Umbilical cord (tissue), 2 donors: ENCODE results near the gene POLR2E. TPM values are rescaled to one million over a fixed set of nuclear protein-coding genes. Genes with fewer than 3 reads are reported as not detected.

ENCODE experiments used
- DNase-seq: peaks from one replicate; pipeline ENCODE4 v3.0.0-alpha.2; 2015; ENCODE audit warnings: low spot score
- total RNA-seq: library from RNA; depleted of rRNA; stranded (reverse); fragments of >200 nt; gene quantifications from one replicate; pipeline ENCODE4 v1.2.3, GENCODE V29; 2014; ENCODE audit warnings: low replicate concordance; ENCODE audit not compliant: insufficient read depth

Gene POLR2E
- total RNA-seq, 1 donor from 2014 or later: 42.6 TPM

DNA sequence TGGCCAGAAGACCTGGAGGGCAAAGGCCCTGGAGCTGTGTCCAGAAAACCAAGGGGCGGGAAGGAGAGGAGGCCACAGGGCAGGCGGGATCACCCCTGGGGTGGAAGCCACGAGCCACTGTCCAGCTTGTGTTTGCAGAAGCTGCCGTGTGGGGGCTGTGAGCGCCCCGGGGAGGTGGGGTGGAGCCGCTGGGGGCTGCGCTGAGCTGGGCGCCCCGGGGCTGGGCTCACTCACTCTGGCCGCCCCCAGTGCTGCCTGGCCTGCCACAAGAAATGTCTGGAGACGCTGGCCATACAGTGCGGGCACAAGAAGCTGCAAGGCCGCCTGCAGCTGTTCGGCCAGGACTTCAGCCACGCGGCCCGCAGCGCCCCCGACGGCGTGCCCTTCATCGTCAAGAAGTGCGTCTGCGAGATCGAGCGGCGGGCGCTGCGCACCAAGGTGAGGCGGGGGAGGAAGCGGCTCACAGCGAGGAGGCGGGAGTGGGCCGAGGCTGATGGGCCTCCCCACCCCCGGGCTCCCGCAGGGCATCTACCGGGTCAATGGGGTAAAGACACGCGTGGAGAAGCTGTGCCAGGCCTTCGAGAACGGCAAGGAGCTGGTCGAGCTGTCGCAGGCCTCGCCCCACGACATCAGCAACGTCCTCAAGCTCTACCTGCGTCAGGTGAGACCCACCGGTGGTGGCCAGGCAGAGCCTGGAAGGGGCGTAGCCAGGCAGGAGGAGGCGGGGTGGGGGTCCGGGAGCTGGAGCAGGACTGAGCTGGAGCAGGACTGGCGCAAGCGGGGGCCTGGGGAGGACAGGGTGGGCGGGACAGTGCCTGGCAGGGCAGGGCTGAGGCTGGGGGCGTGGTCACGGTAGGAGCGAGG, 13.6 kb downstream of the POLR2E start:
- DNase-seq: no peak

DNA sequence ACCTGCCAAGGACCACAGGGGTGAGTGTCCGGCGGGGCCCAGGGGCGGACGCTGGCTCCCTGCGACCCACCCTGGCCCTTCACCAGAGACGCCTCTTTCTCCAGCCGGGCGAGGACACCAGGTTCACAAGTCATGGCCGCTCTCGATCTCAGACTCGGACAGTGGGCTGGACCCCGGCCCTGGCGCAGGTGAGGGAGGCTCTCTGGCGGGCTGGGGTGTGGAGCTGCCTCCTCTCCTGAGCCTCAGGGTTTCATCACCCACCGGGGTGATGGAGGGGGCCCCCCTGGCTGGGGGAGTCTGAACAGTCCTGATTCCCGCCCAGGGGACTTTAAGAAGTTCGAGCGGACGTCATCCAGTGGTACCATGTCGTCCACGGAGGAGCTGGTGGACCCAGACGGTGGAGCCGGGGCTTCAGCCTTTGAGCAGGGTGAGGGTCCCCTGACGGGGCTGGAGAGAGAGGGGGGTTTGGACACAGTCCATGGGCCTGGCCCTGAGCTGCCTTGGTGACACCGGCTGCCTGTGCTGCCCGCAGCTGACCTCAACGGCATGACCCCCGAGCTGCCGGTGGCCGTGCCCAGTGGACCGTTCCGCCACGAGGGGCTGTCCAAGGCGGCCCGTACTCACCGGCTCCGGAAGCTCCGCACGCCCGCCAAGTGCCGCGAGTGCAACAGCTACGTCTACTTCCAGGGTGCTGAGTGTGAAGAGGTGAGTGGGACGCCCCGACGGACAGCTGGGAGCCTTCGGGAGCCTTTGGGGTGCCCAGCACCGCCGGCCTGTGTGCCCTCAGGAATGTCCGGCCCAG, 14.6 kb downstream of the POLR2E start:
- no peak for DNase-seq

DNA sequence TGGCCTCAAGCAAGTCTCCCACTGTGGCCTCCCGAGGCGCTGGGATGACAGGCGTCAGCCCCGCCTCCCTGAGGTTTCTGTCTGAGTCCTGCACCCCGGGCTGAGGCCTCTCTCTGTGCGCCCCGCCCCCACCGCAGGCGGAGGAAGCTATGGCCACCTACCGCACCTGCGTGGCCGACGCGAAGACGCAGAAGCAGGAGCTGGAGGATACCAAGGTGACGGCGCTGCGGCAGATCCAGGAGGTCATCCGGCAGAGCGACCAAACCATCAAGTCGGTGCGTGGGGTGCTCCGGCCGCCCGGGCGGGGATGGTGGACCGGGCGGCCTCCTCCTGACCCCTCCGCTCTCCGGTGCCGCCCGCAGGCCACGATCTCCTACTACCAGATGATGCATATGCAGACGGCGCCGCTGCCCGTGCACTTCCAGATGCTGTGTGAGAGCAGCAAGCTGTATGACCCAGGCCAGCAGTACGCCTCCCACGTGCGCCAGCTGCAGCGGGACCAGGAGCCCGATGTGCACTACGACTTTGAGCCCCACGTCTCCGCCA, 15.5 kb downstream of the POLR2E start:
- DNase-seq: no peak

DNA sequence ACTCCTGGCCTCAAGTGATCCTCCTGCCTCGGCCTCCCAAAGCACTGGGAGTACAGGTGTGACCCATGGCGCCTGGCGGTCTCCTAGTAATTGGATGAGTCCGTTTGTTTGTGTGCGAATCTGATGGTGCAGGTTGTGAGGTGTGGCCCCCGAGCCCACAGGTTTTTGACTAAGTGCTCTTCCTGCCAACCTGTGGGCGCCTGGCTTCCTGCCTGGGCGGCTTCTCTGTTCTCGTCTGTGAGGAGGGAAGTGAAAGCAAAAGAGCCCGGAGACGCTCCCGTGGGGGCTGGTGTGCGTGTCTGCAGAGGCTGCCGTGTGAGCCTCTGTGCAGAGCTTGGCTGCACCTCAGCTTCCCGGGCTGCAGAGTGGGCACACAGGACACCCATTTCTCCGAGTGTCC, 18.2 kb downstream of the POLR2E start:
- DNase-seq: no peak

DNA sequence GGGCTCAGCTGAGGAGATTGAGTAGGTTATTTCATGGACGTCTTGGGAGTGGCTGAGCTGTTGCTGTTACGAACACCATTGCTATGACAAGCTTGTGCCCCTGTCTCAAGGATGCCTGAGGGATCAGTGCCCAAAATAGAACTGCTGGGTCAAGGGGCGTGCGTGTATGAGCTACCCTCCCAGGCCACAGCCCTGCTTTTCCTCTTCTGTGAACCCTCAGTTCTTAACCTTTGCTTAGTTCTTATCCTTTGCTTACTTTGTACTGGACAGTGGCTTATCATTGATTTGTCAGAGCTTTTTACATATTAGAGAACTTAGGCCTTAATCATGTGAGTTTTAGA, 19.2 kb downstream of the POLR2E start:
- no peak for DNase-seq

DNA sequence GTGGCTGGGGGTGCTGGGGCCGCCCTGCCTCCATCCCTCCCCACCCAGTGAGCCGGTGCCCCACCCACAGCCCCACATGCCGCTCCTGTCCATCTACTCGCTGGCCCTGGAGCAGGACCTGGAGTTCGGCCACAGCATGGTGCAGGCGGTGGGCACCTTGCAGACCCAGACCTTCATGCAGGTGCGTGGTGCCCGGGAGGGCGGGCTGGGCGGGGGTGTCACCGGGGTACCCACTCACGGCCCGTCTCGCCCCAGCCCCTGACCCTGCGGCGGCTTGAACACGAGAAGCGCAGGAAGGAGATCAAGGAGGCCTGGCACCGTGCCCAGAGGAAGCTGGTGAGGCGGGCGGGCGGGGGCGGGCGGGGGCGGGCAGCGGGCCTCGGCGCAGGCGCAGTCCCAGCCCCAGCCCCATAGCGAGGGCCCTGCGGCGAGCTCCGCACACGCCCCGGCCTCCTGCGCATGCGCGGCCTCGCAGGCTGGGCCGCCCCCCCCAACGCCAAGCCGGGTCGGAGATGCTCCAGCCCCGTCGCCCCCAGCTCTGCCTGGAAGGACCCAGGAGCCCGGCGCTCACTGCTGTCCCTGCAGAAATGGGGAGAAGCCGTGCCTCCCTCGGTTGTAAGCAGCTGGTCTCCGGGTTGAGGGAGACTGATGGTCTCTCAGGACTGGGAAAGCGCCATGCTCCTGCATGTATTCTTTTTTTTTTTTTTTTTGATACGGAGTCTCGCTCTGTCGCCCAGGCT, 20.5 kb downstream of the POLR2E start:
- no peak for DNase-seq

DNA sequence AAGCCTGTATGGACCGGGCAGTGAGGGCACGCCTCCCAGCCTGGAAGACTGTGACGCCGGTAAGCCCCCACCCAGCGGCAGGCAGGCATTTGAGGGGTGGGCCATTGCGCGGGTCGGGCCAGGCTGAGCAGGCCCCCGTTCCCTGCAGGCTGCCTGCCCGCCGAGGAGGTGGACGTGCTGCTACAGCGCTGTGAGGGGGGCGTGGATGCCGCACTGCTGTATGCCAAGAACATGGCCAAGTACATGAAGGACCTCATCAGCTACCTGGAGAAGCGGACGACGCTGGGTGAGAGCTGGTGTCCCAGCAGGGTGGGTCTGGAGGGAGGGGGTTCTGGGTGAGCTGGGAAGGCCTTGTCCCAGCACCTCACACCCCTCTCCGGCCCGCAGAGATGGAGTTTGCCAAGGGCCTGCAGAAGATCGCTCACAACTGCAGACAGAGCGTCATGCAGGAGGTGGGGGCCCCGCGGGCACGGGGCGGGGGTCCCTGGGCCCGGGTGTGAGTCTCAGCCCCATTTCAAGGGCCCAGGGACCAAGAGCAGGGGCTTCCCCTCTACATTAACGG, 21.1 kb downstream of the POLR2E start:
- no peak for DNase-seq

DNA sequence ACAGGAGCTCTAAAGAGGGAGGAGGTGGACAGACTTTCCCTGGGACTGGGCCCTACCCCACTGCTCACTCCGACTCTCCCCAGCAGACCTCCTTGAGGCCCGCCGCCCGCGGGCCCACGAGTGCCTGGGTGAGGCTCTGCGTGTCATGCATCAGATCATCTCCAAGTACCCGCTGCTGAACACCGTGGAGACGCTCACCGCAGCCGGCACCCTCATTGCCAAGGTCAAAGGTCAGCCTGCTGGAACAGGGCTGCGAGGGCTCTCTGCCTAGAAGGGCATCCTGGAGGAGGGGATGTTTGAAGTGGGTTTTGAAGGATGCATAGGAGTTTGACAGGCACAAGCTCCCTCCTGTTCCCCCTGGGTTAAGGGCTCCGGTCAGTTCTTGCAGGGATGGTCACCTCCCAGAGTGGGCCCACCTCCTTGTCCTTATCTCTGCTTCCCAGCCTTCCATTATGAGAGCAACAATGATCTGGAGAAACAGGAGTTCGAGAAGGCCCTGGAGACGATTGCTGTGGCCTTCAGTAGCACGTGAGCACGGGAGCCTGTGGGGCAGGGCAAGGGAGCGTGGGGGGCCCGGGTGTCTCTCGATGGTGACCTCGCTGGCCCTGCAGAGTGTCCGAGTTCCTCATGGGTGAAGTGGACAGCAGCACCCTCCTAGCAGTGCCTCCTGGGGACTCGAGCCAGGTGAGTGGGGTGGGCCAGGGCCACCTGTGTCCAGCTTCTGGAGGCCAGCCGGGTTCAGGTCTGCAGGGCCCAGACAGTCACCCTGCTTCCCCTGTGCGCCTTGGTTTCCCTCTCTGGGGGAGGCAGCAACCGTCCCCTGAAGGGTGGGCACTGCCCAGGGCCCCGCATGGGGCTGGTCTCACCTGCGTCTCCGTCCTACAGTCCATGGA, 21.9 kb downstream of the POLR2E start:
- DNase-seq: no peak

DNA sequence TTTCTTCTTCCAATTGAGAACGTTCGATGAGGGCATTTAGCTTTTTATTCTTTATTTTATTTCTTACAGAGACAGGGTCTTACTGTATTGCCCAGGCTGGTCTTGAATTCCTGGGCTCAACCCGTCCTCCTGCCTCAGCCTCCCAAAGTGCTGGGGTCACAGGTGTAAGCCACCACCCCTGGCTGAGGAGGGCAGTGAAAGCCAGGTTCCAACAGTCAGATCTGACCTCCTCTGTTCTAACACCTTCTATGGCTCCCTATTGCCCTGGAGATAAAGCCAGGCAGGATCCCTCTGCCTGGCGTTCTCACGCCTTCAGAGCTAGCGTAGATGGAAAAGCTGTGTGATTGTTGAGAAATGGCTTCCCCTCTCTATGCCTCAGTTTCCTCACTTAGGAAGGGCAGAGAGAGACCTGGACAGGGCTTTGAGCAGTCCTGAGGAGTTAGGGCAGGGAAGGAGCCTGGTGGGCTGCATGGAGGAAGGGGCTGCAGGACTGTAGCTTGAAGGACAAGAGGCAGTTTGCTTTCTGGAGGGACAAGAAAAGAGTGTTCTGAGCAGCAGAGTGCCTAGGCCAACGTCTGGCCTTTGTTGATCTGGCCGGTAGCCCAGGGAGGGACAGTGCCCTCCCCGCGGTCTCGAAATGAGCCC, 22.7 kb downstream of the POLR2E start:
- no peak for DNase-seq

DNA sequence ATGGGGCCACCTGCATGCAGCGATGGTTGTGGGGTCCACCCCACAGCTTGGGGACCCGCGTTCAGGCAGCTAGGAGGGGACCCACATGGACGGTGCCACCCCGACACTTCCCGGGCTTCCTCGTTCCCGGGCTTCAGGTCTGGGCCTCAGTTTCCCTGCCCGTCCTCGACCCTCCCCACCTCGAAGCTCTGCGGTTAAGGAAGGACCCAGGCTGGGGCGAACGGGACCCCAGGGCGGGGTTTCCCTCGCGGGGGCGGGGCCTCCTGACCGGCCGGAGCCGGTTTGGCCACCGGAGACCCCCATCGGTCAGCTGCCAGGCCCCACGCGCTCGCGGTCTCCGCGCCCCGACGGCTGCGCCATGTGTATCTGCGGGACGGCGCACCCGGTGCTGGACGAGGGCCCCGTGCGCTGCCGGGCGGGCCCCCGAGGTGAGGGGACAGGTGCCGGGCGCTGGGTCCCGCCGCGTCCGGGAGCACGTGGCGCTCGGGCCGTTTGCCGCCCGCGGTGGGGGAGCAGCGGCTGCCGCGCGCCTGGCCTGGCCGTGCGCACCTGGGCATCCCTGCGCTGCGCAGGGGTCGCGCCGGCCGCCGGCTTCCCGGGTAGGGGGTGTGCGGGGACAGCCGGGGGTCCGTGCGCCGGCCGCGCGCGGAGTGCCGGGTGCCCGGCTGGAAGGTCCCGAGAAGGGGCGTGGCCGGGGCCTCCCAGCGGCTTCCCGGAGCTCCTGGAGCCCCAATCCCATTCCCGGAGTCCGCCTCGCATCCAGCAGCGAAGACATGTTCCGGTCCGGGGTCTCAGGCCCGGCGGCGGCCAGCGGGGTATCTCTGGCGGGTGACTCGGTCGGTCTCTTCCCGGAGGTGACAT, 24.0 kb downstream of the POLR2E start:
- no peak for DNase-seq

DNA sequence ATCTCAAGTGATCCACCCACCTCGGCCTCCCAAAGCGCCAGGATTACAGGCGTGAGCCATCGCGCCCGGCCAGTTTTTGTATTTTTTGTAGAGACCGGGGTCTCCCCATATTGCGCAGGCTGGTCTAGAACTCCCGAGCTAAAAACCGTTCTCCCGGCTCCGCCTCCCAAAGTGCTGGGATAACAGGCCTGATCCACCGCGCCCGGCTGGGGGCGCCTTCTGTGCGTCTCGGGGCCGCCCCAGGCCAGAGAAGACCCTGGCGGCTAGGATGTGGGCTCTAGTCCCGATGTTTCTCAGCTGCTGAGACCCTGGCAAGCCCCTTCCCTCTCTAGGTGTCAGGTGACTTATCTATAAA, 24.6 kb downstream of the POLR2E start:
- no peak for DNase-seq

DNA sequence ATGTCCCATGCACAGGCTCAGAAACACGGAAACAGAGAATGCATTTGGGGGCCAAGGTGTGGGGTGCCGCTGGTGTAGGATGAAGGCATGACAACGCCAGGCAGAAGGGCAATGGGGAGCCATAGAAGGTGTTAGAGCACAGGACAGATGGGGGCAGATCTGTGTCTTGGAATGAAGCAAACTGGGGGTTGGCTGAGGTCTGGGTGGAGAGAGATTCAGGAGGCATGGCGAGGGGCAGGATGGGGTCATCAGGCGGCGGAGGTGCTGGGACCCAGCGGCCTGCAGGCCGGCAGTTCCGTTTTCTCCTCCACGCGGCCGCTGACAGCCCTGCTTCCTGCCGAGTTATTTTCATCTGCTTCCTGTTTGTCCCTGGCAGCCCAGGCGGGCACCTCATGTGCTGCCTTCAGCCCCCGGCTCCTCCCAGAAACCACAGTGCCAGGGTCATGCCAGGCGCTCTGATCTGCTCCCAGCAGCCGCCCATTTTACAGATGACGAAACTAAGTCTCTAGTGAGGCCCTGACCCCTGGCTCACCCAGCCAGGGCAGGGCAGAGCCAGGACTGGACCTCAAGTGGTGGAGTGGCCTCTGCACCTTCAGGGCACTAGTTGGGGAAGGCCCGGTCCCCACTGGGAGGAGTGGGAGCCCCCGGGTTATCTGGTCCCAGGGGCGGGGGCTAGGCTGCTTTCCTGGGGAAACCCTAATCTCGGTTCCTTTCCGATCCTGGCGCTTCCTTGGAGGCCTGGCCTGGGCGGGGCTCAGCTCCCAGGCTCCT, 26.0 kb downstream of the POLR2E start:
- DNase-seq: peak; percentile 43

DNA sequence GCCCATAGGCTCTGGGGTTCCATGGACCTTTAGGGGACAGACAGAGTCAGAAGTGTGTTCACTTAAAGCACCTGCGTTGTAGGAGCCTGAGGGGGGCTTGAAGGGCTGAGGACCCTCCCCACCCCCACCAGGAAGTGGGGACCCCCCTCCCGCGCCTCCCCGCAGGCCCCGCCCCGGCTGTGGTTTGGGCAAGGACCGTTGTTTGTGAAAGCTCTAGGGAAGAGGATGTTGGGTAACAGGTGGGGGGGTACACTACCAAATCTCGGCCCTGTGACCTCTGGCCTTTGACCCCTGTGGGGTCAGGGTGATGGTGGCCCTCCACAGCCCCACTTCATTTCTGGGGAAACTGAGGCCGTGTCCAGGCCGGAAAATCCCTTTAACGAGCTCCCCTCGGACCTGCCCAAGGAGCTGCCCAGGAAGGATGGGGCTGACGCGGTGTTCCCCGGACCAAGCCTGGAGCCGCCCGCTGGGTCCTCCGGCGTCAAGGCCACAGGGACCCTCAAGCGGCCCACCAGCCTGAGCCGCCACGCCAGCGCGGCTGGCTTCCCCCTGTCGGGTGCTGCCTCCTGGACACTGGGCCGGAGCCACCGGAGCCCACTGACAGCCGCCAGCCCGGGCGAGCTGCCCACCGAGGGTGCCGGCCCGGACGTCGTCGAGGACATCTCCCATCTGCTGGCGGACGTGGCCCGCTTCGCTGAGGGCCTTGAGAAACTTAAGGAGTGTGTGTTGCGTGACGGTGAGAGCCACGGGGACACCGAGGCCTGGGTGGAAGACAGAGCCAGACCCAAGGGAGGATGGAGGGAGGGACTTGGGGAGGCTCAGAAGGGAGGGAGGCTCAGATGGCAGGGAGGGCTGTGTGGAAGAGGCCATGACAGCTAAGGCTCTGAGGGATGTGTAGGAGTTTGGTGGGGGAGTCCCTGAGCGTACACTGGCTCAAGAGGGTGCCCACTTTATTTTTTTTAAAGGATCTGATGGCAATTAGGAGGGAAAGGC, 26.9 kb downstream of the POLR2E start:
- DNase-seq: no peak

DNA sequence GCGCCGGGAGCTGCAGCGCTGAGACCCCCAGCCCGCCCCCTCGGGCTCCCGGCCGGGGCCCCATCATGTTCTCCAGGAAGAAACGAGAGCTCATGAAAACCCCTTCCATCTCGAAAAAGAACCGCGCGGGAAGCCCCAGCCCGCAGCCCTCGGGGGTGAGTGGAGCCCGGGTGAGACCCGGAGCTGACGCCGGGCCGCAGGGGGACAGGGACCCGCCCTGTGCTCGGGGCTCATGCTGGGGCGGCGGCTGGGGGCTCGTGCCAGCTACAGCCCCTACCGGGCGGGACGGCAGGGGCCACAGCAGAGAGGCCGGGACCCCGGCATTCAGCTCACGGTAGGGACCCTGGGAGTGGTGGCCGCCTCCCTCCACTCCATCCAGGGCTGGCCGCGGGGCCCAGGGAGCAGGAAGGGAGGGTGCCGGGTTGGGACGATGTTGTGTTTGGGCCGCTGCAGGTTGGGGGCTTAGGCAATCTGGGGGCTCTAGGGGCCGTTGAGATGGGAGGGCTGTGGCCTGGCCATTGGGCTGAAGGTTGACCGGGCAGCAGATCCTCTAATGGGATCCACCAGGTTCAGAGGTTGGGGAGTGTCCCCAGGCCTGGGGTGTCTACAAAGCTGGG, 27.7 kb downstream of the POLR2E start:
- no peak for DNase-seq

DNA sequence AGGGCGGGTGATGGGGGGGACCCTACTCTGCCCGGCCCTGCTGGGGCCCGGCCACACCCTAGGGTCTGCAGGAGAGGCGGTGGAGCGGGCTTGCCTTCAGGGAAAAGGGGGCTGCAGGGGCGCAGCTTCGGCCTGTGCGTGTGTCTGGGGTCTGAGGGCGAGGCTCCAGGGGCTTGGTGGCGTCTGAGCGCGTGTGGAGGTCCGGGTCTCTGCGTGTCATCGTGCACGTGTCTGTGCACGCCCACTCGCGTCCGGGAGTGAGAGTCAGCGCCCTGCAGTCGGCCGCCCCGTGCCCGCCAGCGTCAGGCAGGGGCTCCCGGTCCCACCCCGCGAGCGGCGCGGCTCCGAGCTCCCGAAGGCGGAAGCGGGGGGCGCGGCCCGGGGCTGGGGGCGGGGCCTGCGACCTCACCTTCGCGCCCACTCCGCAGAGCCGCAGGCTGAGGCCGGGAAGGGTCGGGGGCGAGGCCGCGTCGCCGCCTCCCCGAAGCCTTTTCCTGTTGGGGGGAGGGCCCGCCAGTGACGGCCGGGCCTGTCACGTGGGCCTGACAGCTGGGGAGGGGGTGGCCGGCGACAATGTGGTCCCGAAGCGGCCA, 28.3 kb downstream of the POLR2E start, which contains the start of gene ARHGAP45:
ARHGAP45 (plus strand) TSS at position 420 of the 593 bp plus-strand sequence. CDS start 239 bp downstream, outside the sequence.
- no peak for DNase-seq

DNA sequence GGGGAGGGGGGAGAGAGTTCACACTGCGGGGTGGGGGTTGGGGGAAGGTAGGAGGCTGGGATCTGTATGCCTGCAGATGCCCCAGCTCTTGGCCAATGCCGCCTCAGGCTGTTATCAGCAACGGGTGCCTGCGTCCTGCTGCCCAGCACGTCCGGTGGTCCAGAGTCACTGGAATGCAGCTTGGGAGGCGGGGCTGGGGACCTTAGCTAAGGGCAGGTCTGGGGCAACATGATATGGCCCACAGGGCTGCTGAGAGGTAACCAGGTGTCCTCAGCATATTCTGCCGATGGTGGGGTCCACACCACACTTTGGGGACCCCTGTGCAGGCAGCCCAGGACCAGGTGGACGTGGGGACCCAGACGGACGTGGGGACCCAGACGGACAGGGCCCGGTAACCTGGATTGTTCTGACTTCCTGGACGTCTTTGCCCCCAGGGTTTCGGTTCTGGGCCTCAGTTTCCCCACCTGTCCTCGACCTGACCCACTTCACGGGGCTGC, 28.9 kb downstream of the POLR2E start:
- DNase-seq: no peak
